Measurements from ENCODE around the gene PKHD1.

Gene PKHD1

GRCh38 chr6:52042141-52042885 lies 45.1 kb downstream of the PKHD1 start:
- DNase-seq (ENCODE audit: low read depth): no peak

GRCh38 chr6:52041134-52041533 lies 46.3 kb downstream of the PKHD1 start:
- DNase-seq (ENCODE audit: low read depth): no peak

GRCh38 chr6:52027699-52028098 lies 59.7 kb downstream of the PKHD1 start:
- no peak for DNase-seq (ENCODE audit: low read depth)

- DNase-seq (ENCODE audit: low read depth): no peak
These were observed 62.9 kb downstream of the PKHD1 start for GRCh38 chr6:52024451-52025068.

GRCh38 chr6:52022675-52023074 lies 64.7 kb downstream of the PKHD1 start:
- no peak for DNase-seq (ENCODE audit: low read depth)

GRCh38 chr6:52020945-52021570 lies 66.4 kb downstream of the PKHD1 start:
- peak; percentile 5 for DNase-seq (ENCODE audit: low read depth)

- DNase-seq (ENCODE audit: low read depth): no peak
These were observed 67.5 kb downstream of the PKHD1 start for GRCh38 chr6:52019881-52020280.

GRCh38 chr6:52019092-52019491 lies 68.3 kb downstream of the PKHD1 start:
- no peak for DNase-seq (ENCODE audit: low read depth)

GRCh38 chr6:52016915-52017748 lies 70.3 kb downstream of the PKHD1 start:
- DNase-seq (ENCODE audit: low read depth): no peak

- no peak for DNase-seq (ENCODE audit: low read depth)
These were observed 71.5 kb downstream of the PKHD1 start for GRCh38 chr6:52015953-52016352.

GRCh38 chr6:52014391-52014790 lies 73.0 kb downstream of the PKHD1 start:
- no peak for DNase-seq (ENCODE audit: low read depth)

- no peak for DNase-seq (ENCODE audit: low read depth)
These were observed 74.4 kb downstream of the PKHD1 start for GRCh38 chr6:52013035-52013434.

- no peak for DNase-seq (ENCODE audit: low read depth)
These were observed 74.8 kb downstream of the PKHD1 start for GRCh38 chr6:52012582-52012981.

GRCh38 chr6:52010806-52011205 lies 76.6 kb downstream of the PKHD1 start:
- no peak for DNase-seq (ENCODE audit: low read depth)

GRCh38 chr6:52010145-52010544 lies 77.3 kb downstream of the PKHD1 start:
- no peak for DNase-seq (ENCODE audit: low read depth)

GRCh38 chr6:52009466-52010140 lies 77.8 kb downstream of the PKHD1 start:
- no peak for DNase-seq (ENCODE audit: low read depth)

- no peak for DNase-seq (ENCODE audit: low read depth)
These were observed 87.3 kb downstream of the PKHD1 start for GRCh38 chr6:52000064-52000463.

- DNase-seq (ENCODE audit: low read depth): no peak
These were observed 91.0 kb downstream of the PKHD1 start for GRCh38 chr6:51996296-51996947.

GRCh38 chr6:51995214-51995755 lies 92.1 kb downstream of the PKHD1 start:
- DNase-seq (ENCODE audit: low read depth): no peak

- DNase-seq (ENCODE audit: low read depth): no peak
These were observed 94.5 kb downstream of the PKHD1 start for GRCh38 chr6:51992876-51993275.

GRCh38 chr6:51989789-51990188 lies 97.6 kb downstream of the PKHD1 start:
- DNase-seq (ENCODE audit: low read depth): no peak

Measured in GM04503 (cell line).